Smooth muscle cell (in vitro differentiated cells): ENCODE data around the gene ELMO1. TPM values are rescaled to one million over a fixed set of nuclear protein-coding genes. Genes with fewer than 3 reads are reported as not detected.

Source experiments
- DNase-seq: peaks from one replicate; lab custom pipeline; 2025; ENCODE audit not compliant: unreplicated experiment; lab: John Stamatoyannopoulos, UW
- H2AFZ ChIP-seq: fragments of 200-600 bp; sonication (generic); 2 replicates; pipeline ENCODE4 v1.6.0; 2016; ENCODE audit warnings: antibody characterized with exemption, low read depth, mild to moderate bottlenecking
- H3F3A ChIP-seq: fragments of 200-600 bp; sonication (generic); 2 replicates; pipeline ENCODE4 v1.6.0; 2017; ENCODE audit warnings: antibody characterized with exemption, low read depth
- H3K27ac ChIP-seq: fragments of 200-600 bp; sonication (generic); 2 replicates; pipeline ENCODE4 v1.5.1; 2016; ENCODE audit warnings: low read depth, mild to moderate bottlenecking
- H3K27me3 ChIP-seq: fragments of 200-600 bp; sonication (generic); 2 replicates; pipeline ENCODE4 v1.6.1; 2016; ENCODE audit warnings: low read depth, mild to moderate bottlenecking
- H3K36me3 ChIP-seq: fragments of 200-600 bp; sonication (generic); 2 replicates; pipeline ENCODE4 v1.5.1; 2016; ENCODE audit warnings: low read depth
- H3K4me1 ChIP-seq: fragments of 200-600 bp; sonication (generic); 2 replicates; pipeline ENCODE4 v1.5.1; 2016; ENCODE audit warnings: low read depth
- H3K4me2 ChIP-seq: fragments of 200-600 bp; sonication (generic); 2 replicates; pipeline ENCODE4 v1.6.0; 2016; ENCODE audit warnings: mild to moderate bottlenecking
- H3K4me3 ChIP-seq: fragments of 200-600 bp; sonication (generic); 2 replicates; pipeline ENCODE4 v1.5.1; 2016; ENCODE audit warnings: mild to moderate bottlenecking
- H3K79me2 ChIP-seq: fragments of 200-600 bp; sonication (generic); 2 replicates; pipeline ENCODE4 v1.6.0; 2016; ENCODE audit warnings: low read depth, mild to moderate bottlenecking
- H3K9ac ChIP-seq: fragments of 200-600 bp; sonication (generic); 2 replicates; pipeline ENCODE4 v1.6.0; 2016; ENCODE audit warnings: low read depth
- H3K9me3 ChIP-seq: fragments of 200-600 bp; sonication (generic); replicated peaks from 2 replicates; pipeline ENCODE4 v1.5.1; 2016; ENCODE audit warnings: low read depth
- H4K20me1 ChIP-seq: fragments of 200-600 bp; sonication (generic); 2 replicates; pipeline ENCODE4 v1.6.0; 2016; ENCODE audit warnings: low read depth
- CTCF ChIP-seq: fragments of 200-600 bp; sonication (generic); IDR thresholded peaks from 2 replicates; pipeline ENCODE4 v1.5.1; 2017; ENCODE audit warnings: borderline replicate concordance, mild to moderate bottlenecking, antibody characterized with exemption; ENCODE audit not compliant: insufficient read depth, poor library complexity, severe bottlenecking
- WGBS: methylation state at CpG from one replicate; pipeline ENCODE4 v1.1.7; 2016; ENCODE audit warnings: low lambda C conversion rate; 5-methylcytosine and 5-hydroxymethylcytosine counted together
- polyA plus RNA-seq: library from polyadenylated mRNA; unstranded; fragments of >200 nt; fragmentation: Nextera tagmentation; extraction: Ambion mirVana; gene quantifications from 2 replicates; pipeline ENCODE4 v1.2.1, GENCODE V29; 2016
- total RNA-seq: library from RNA; depleted of rRNA; stranded (reverse); fragments of >200 nt; gene quantifications from 2 replicates; pipeline ENCODE4 v1.2.3, GENCODE V29; 2014

Gene ELMO1
- total and polyA plus RNA-seq, 2 experiments from 2014 or later = 8.2 to 36.0 TPM

- Histone ChIP-seq H2AFZ (no peak overlapping the region), H3F3A (no peaks in the 10 kb centered on the region), H3K4me2 (no peak overlapping the region), H3K9me3 (no peaks in the 10 kb centered on the region), H3K4me3 (no peak overlapping the region), H3K79me2 (no peaks in the 10 kb centered on the region), H3K36me3 (no peaks in the 10 kb centered on the region), H3K27ac (no peak overlapping the region), H3K27me3 (no peaks in the 10 kb centered on the region), H3K9ac (no peak overlapping the region), H3K4me1 (no peaks in the 10 kb centered on the region), H4K20me1 (no peaks in the 10 kb centered on the region)
- WGBS = 69% methylated on average over 5 of the region's 5 CpGs
- TF ChIP-seq CTCF = no peak
- no peak for DNase-seq
Measured at GRCh38 chr7:36852017-36852416, 596.6 kb downstream of the ELMO1 start.

DNA sequence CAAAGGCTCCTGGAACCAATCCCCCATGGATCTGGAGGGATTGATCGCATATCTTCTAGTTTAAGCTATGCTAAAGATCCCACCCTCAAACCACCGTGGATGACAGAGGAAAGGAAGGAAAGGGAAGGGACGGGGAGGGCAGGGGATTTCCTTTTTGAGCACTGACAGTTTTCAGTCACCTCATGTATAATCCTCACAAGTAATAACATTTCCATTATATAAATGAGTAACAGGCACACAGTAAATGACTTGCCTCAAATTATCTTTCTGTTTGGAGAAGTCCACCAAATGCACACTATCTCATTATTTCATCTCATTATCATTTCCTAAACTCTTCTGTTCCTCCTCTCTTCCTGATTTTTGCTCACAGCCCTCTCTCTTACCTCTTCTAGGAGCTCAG is 597.3 kb downstream of the ELMO1 start:
- Histone ChIP-seq H3K9me3 (no peaks in the 10 kb centered on the region), H3K27me3 (no peaks in the 10 kb centered on the region), H3K4me3 (no peak overlapping the region), H3K27ac (no peak overlapping the region), H3K9ac (no peak overlapping the region), H2AFZ (no peak overlapping the region), H3K79me2 (no peaks in the 10 kb centered on the region), H3K36me3 (no peaks in the 10 kb centered on the region), H4K20me1 (no peaks in the 10 kb centered on the region), H3K4me2 (no peak overlapping the region), H3K4me1 (no peaks in the 10 kb centered on the region), H3F3A (no peaks in the 10 kb centered on the region)
- no peak for TF ChIP-seq CTCF
- no peak for DNase-seq
- 67% methylated on average over 3 of the region's 3 CpGs for WGBS

- Histone ChIP-seq H3K4me2 (no peak overlapping the region), H3K36me3 (no peaks in the 10 kb centered on the region), H3F3A (no peaks in the 10 kb centered on the region), H2AFZ (no peak overlapping the region), H3K79me2 (no peaks in the 10 kb centered on the region), H3K9ac (no peak overlapping the region), H4K20me1 (no peaks in the 10 kb centered on the region), H3K27ac (no peak overlapping the region), H3K4me1 (no peaks in the 10 kb centered on the region), H3K9me3 (no peaks in the 10 kb centered on the region), H3K4me3 (no peak overlapping the region), H3K27me3 (no peaks in the 10 kb centered on the region)
- TF ChIP-seq CTCF = no peak
- 88% methylated on average over 4 of the region's 4 CpGs for WGBS
- DNase-seq = no peak
Measured at GRCh38 chr7:36847946-36848345, 600.7 kb downstream of the ELMO1 start.

GRCh38 chr7:36844374-36844773 is 604.3 kb downstream of the ELMO1 start:
- no peak for DNase-seq

More at GRCh38 chr7:36844374-36844773, 604.3 kb downstream of the ELMO1 start:
- Histone ChIP-seq H3F3A (no peaks in the 10 kb centered on the region), H3K79me2 (no peaks in the 10 kb centered on the region), H3K9ac (no peak overlapping the region), H3K9me3 (no peaks in the 10 kb centered on the region), H3K36me3 (no peaks in the 10 kb centered on the region), H3K27me3 (no peaks in the 10 kb centered on the region), H3K4me3 (no peak overlapping the region), H2AFZ (no peak overlapping the region), H3K27ac (no peak overlapping the region), H3K4me1 (no peaks in the 10 kb centered on the region), H3K4me2 (no peak overlapping the region), H4K20me1 (no peaks in the 10 kb centered on the region)
- 93% methylated on average over 2 of the region's 2 CpGs for WGBS
- no peak for TF ChIP-seq CTCF
